GM19397 (cell line): ENCODE results near the gene MRPL28.
A peak's percentile ranks its signal among the peaks of the same experiment; 100 is the strongest.
"Not testable (repeated sequence)": the region's sequence is repeated elsewhere in the genome, so short reads cannot be mapped to it uniquely, and the experiment has no call there.

Experiments
- ATAC-seq: cut with Tn5 transposase; IDR thresholded peaks from one replicate; pipeline ENCODE4 v1.9.1; 2021; ENCODE audit warnings: mild to moderate bottlenecking, moderate library complexity; ENCODE audit not compliant: unreplicated experiment

The MRPL28 gene

GRCh38 chr16:391885-392335 lies 21.6 kb upstream of the MRPL28 start:
- ATAC-seq = no peak

- ATAC-seq = no peak
Measured at GRCh38 chr16:389352-389751, 19.0 kb upstream of the MRPL28 start.

GRCh38 chr16:387761-388666 lies 17.7 kb upstream of the MRPL28 start:
- not testable (repeated sequence) for ATAC-seq

DNA sequence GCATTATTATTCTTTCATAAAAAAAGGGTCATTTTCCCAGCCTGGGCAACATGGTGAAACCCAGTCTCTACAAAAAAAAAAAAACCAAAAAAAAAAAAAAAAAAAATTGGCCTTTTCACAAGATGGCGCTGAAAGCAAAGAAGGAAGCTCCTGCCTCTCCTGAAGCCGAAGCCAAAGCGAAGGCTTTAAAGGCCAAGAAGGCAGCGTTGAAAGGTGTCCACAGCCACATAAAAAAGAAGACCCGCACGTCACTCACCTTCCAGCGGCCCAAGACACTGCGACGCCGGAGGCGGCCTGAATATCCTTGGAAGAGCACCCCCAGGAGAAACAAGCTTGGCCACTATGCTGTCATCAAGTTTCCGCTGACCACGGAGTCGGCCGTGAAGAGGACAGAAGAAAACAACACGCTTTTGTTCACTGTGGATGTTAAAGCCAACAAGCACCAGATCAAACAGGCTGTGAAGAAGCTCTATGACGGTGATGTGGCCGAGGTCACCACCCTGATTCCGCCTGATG lies 16.4 kb upstream of the MRPL28 start:
- no peak for ATAC-seq

GRCh38 chr16:383326-384051 lies 13.2 kb upstream of the MRPL28 start:
- no peak for ATAC-seq

DNA sequence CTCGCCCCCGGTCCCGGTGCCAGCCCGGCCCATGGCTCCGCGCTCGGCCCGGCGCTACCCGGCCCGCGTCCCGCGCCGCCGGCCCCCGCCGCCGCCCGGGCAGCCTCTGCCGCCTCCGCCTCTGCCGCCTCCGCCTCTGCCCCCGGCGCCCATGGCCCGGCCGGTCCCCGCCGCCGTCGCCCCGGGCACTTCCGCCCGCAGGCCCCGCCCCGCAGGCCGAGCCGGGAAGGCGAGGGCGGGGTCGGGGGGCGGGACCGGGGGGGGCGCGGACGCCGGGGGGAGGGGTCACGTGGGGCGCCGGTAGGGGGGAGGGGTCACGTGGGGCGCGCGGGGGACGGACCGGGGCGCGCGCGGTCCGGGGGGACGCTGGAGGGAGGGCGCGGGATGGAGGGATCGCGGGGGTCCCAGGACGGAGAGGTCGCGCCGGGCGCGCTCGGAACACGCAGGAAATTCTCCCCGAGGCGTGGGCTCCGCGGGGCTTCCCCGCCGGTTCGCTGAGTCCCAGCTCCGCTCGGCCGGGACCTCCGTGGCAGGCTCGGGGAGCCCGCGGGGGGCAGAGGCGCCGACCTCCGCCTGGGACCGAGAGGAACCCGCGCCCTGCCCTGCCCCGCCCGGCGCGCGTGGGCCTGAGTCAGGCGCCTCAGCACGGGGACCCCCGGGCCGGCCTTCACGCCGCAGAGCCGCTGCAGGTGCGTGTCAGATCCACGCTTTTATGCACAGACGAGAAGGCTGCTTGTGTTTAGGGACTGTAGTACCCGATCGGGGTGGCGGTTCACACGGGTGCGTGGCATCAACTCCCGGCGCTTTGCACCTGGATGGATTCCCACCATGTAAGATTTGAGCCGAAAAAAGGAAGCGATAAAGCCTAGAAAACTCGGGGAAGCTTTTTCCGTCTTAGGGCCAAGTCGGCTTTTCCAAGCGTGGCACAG lies 11.7 kb upstream of the MRPL28 start, which contains the start of gene PGAP6:
Gene PGAP6, minus strand, starts transcription at position 190 of the 929 bp plus-strand sequence. Its CDS starts 157 bp downstream, at position 33.
- ATAC-seq = peak; percentile 50

GRCh38 chr16:381012-381788 lies 10.9 kb upstream of the MRPL28 start:
- peak; percentile 27 for ATAC-seq

DNA sequence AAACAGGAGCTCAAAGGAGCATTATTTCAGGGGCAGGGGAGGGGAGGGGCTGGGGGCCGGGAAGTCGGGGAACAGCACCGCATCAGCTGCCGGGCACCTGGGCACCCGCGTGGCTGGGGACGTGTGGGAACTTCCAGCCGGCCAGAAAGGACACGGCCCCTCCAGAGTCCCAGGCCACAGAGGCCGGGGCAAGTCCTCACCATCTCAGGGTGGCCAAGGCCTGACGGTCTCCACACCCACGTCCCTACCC lies 10.3 kb upstream of the MRPL28 start:
- no peak for ATAC-seq

GRCh38 chr16:379961-380761 lies 9.8 kb upstream of the MRPL28 start:
- ATAC-seq = no peak

DNA sequence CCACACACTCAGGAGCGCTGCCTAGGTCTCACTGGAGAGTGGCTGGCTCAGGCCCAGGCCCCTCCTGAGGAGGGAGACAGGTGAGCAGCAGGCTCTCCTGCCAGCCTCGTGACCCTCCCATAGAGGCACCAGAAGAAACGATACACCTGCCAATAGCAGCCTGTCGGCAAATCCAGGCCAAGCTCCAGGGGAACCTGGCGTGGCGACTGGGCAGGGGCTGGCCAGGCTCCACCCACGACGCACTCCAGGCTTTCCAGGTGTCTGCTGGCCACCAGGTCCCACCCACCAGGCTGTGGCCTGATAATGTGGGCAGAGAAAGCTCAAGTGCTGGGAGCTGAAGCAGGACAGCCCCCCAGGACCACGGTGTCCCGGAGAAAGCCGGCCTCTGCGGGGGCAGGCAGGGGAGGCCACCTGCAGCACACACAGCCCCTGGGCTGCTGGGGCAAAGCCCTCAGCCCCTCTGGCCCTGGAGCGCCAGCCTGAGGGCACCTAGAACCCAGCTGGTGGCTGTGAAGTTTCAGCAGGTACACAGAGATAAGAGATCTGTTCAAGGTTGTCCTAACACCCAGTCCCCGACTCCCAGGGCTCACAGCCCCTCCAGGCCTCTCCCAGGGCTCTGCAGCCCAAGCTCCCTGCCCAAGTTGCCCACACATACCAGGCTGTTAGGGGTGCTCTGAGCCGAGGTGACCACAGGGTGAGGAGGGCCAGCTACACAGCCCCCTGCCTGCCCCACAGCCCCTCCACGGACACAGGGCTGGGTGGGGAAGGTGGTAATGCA lies 9.0 kb upstream of the MRPL28 start:
- ATAC-seq = no peak

DNA sequence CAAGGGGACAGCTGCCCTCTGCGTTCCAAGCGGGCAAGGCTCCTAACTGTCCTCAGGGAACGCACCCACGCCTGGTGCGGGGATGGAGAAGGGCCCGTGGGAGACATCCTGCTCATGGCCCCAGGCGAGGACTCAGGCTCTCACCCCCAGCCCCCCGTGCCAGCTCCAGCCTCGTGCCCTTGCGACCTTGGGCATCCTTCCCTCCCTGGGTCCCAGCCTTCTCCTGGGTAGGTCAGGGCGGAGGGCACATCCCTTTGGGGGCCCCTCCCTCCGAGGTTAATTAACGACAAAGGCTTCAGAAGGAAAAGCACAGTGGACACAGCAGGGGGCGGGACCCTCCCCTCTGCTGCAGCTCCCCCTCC lies 8.5 kb upstream of the MRPL28 start:
- ATAC-seq = no peak

DNA sequence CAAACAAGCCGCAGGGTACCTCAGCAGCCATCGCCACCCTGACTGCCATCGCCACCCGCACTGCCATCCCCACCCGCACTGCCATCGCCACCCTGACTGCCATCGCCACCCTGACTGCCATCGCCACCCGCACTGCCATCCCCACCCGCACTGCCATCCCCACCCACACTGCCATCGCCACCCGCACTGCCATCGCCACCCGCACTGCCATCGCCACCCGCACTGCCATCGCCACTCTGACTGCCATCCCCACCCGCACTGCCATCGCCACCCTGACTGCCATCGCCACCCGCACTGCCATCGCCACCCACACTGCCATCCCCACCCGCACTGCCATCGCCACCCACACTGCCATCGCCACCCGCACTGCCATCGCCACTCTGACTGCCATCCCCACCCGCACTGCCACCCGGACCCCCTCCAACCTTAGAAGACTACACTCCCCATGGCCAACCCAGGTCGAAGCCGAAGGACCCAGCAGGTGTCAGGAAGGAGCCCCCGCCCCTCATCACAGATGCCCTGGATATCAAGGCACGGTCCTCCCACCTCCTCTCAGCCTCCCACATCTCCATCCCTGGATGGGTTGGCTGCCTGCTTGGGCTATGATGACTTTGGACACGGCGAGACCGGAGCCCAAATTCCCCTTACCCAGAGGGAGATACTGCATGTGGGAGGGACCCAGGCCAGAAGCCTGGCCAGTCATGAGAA lies 7.9 kb upstream of the MRPL28 start:
- not testable (repeated sequence) for ATAC-seq

- no peak for ATAC-seq
Measured at GRCh38 chr16:377419-377951, 7.1 kb upstream of the MRPL28 start.

DNA sequence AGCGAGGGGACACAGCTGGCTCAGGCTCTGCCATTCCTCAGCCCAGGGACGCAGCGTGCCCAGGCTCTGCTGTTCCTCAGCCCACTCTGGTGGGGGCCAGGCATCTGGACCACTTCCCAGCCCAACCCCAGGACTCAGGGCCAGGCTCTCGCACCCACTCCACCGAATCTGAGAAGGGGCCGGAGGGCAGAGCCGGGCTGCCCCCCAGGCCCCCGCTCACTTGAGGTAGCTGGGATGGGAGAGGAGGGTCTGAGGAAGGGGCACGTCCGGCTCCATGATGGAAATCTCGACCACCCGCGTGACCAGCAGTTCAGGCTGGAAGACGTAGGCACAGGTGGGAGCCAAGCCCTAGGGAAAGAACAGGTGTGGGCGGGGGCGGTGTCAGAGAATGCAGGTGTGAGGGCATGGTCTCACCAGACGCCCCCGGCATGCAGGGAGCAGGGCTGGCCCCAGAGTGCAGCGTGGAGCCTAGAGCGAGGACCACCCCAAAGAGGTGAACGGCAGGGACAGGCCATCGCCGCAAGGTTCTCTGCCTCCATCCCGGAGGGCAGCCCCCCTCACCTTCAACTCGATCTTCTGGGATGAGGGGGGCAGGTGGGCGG lies 6.6 kb upstream of the MRPL28 start:
- ATAC-seq = no peak

DNA sequence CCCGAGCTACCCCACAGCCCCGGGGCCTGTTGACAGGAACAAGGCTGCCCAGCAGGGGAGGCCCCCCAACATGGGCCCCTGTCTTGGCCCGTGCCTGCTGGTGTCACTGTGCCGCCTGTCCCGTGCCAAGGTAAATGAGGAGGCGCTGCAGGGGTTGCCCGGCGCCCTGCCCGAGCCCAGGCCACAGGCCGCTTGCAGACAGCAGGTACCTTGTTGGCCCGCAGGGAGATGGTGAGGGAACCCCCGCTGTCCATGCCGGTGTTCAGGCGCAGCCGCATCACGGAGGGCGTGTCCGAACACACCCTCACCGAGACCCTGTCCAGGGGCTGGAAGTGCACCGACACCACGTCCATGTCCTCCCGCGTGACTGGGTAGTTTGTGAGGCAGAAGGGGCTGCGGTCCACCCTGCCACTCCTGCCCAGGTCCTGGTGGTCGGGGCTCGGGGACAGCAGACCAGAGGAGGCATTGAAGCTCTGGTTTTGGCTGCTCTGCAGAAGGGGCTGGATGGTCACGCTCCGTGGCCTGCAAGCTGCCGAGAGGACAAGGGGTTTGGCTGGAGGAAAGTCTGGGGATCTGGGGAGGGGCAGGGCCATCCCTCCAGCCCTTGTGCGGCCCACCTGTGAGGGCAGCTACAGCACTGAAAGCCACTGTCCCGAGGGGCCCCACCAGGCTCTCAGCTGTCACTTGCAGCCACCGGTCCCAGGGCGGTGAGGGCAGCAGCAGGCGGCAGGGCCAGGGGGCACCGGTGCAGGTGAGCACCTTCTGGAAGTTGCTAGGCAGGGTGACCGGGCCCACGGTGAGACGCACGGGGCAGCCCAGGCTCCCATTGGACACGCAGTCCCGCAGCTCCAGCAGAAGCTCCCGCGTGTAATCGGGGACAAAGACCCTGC lies 5.8 kb upstream of the MRPL28 start:
- ATAC-seq = no peak

DNA sequence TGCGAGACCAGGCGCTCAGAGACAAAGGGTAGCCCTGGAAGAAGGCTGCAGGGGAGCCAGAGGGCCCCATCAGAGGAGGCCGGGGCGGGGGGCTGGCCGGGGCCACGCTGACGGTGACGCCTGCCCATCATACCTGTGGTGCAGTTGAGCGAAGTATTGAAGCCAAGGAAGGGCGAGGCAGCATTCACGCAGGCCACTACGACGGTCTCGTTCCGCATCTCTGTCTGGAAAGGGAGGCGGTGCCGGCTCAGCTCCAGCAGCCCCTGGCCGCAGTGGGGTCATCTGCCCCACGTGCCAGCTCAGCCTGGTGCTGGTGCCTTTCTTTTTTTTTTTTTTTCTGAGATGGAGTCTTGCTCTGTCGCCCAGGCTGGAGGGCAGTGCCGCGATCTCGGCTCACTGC lies 4.9 kb upstream of the MRPL28 start:
- ATAC-seq = no peak

- no peak for ATAC-seq
Measured at GRCh38 chr16:374616-374926, 4.2 kb upstream of the MRPL28 start.
